NCI-H748 treated with DMSO at 0.1 percent for 48 hours (cell line): ENCODE data around the gene VPS36.
"Not testable (repeated sequence)": the region's sequence is repeated elsewhere in the genome, so short reads cannot be mapped to it uniquely, and the experiment has no call there.

ENCODE experiments used
- DNase-seq: peaks from one replicate; lab custom pipeline; 2025; lab: John Stamatoyannopoulos, UW

VPS36 gene

GRCh38 chr13:52446265-52446664 is 4.2 kb downstream of the VPS36 start:
- no peak for DNase-seq

- no peak for DNase-seq
These were observed 18.0 kb downstream of the VPS36 start for GRCh38 chr13:52432456-52432855.

GRCh38 chr13:52428295-52428694 is 22.1 kb downstream of the VPS36 start:
- DNase-seq, result no peak

GRCh38 chr13:52421216-52421615 is 29.2 kb downstream of the VPS36 start:
- no peak for DNase-seq

GRCh38 chr13:52419080-52419479 is 31.4 kb downstream of the VPS36 start:
- DNase-seq, result no peak

GRCh38 chr13:52414963-52415362 is 35.5 kb downstream of the VPS36 start:
- DNase-seq, result no peak

GRCh38 chr13:52414051-52414450 is 36.4 kb downstream of the VPS36 start:
- DNase-seq, result no peak

GRCh38 chr13:52412128-52412527 is 38.3 kb downstream of the VPS36 start:
- no peak for DNase-seq

GRCh38 chr13:52411629-52412028 is 38.8 kb downstream of the VPS36 start:
- no peak for DNase-seq

GRCh38 chr13:52408071-52408658 is 42.3 kb downstream of the VPS36 start:
- not testable (repeated sequence) for DNase-seq

- DNase-seq, result not testable (repeated sequence)
These were observed 43.0 kb downstream of the VPS36 start for GRCh38 chr13:52407436-52407835.

GRCh38 chr13:52406629-52407028 is 43.8 kb downstream of the VPS36 start:
- no peak for DNase-seq

GRCh38 chr13:52405767-52406494 is 44.5 kb downstream of the VPS36 start, which contains the start of gene THSD1:
Gene THSD1 (minus strand): TSS chr13:52406172. CDS start chr13:52402600, 3,572 bp downstream.
- DNase-seq, result no peak

- DNase-seq, result no peak
These were observed 45.1 kb downstream of the VPS36 start for GRCh38 chr13:52405369-52405766.

GRCh38 chr13:52399708-52400107 is 50.7 kb downstream of the VPS36 start:
- DNase-seq, result no peak

- DNase-seq, result no peak
These were observed 51.4 kb downstream of the VPS36 start for GRCh38 chr13:52399046-52399445.

GRCh38 chr13:52395704-52396103 is 54.7 kb downstream of the VPS36 start:
- no peak for DNase-seq

GRCh38 chr13:52394586-52394985 is 55.8 kb downstream of the VPS36 start:
- no peak for DNase-seq

- DNase-seq, result no peak
These were observed 56.7 kb downstream of the VPS36 start for GRCh38 chr13:52393572-52394357.

- DNase-seq, result no peak
These were observed 62.7 kb downstream of the VPS36 start for GRCh38 chr13:52387721-52388120.

GRCh38 chr13:52385870-52386269 is 64.6 kb downstream of the VPS36 start:
- DNase-seq, result no peak

- DNase-seq, result no peak
These were observed 67.1 kb downstream of the VPS36 start for GRCh38 chr13:52383366-52383765.

- DNase-seq, result no peak
These were observed 72.1 kb downstream of the VPS36 start for GRCh38 chr13:52378312-52378711.
